ENCODE measurements around the gene TUBB1.
"Not testable (repeated sequence)": the region's sequence is repeated elsewhere in the genome, so short reads cannot be mapped to it uniquely, and the experiment has no call there.

TUBB1 gene

GRCh38 chr20:59032023-59032712 lies 12.9 kb downstream of the TUBB1 start, which contains the start of gene ATP5F1E:
Gene ATP5F1E (minus strand): TSS chr20:59032335. CDS start chr20:59032251, 84 bp downstream.
- Mint-ChIP-seq H3K4me1 (ENCODE audit: low read depth) (peaks cover 74% of the 10 kb centered on the region), H3K36me3 (ENCODE audit: low read depth) (peaks cover 84% of the 10 kb centered on the region)

GRCh38 chr20:59032713-59033059 lies 13.5 kb downstream of the TUBB1 start:
- peaks cover 84% of the 10 kb centered on the region for H3K36me3 Mint-ChIP-seq (ENCODE audit: low read depth)
- H3K27ac Mint-ChIP-seq = peak overlapping the region; percentile 95
- peaks cover 74% of the 10 kb centered on the region for H3K4me1 Mint-ChIP-seq (ENCODE audit: low read depth)
- peak overlapping the region; percentile 87 for H3K4me3 Mint-ChIP-seq
- no peaks in the 10 kb centered on the region for H3K9me3 Mint-ChIP-seq
- H3K27me3 Mint-ChIP-seq = no peaks in the 10 kb centered on the region

More at GRCh38 chr20:59032023-59032712, 12.9 kb downstream of the TUBB1 start, which contains the start of gene ATP5F1E:
- no peaks in the 10 kb centered on the region for H3K27me3 Mint-ChIP-seq
- H3K4me3 Mint-ChIP-seq = peak within 1 kb of the TSS; percentile 89
- H3K9me3 Mint-ChIP-seq = no peaks in the 10 kb centered on the region
- H3K27ac Mint-ChIP-seq = peak within 1 kb of the TSS; percentile 95

GRCh38 chr20:59033093-59033492 lies 13.9 kb downstream of the TUBB1 start:
- peaks cover 84% of the 10 kb centered on the region for H3K36me3 Mint-ChIP-seq (ENCODE audit: low read depth)
- H3K4me3 Mint-ChIP-seq = peak overlapping the region; percentile 87
- H3K4me1 Mint-ChIP-seq (ENCODE audit: low read depth) = peaks cover 74% of the 10 kb centered on the region
- no peaks in the 10 kb centered on the region for H3K9me3 Mint-ChIP-seq
- H3K27me3 Mint-ChIP-seq = no peaks in the 10 kb centered on the region
- peak overlapping the region; percentile 95 for H3K27ac Mint-ChIP-seq

- Mint-ChIP-seq H3K9me3 (no peaks in the 10 kb centered on the region), H3K27ac (no peak overlapping the region), H3K4me1 (ENCODE audit: low read depth) (peaks cover 73% of the 10 kb centered on the region), H3K36me3 (ENCODE audit: low read depth) (peaks cover 86% of the 10 kb centered on the region), H3K4me3 (no peak overlapping the region), H3K27me3 (no peaks in the 10 kb centered on the region)
These were observed 14.5 kb downstream of the TUBB1 start for GRCh38 chr20:59033616-59034165.

GRCh38 chr20:59035381-59035780 lies 16.2 kb downstream of the TUBB1 start:
- peaks cover 73% of the 10 kb centered on the region for H3K4me1 Mint-ChIP-seq (ENCODE audit: low read depth)
- H3K27ac Mint-ChIP-seq = peak overlapping the region; percentile 9

GRCh38 chr20:59037386-59037785 lies 18.2 kb downstream of the TUBB1 start:
- Mint-ChIP-seq H3K4me3 (no peak overlapping the region), H3K36me3 (ENCODE audit: low read depth) (peaks cover 84% of the 10 kb centered on the region), H3K27ac (no peak overlapping the region), H3K27me3 (no peaks in the 10 kb centered on the region), H3K4me1 (ENCODE audit: low read depth) (peaks cover 76% of the 10 kb centered on the region), H3K9me3 (no peaks in the 10 kb centered on the region)

More at GRCh38 chr20:59035381-59035780, 16.2 kb downstream of the TUBB1 start:
- Mint-ChIP-seq H3K36me3 (ENCODE audit: low read depth) (peaks cover 85% of the 10 kb centered on the region), H3K27me3 (no peaks in the 10 kb centered on the region), H3K9me3 (no peaks in the 10 kb centered on the region), H3K4me3 (no peak overlapping the region)

- Mint-ChIP-seq H3K36me3 (ENCODE audit: low read depth) (peaks cover 71% of the 10 kb centered on the region), H3K4me1 (ENCODE audit: low read depth) (peaks cover 74% of the 10 kb centered on the region), H3K27me3 (no peaks in the 10 kb centered on the region), H3K27ac (peak overlapping the region; percentile 83), H3K9me3 (no peaks in the 10 kb centered on the region), H3K4me3 (peak overlapping the region; percentile 95)
These were observed 20.0 kb downstream of the TUBB1 start for GRCh38 chr20:59039233-59039632.

- Mint-ChIP-seq H3K27me3 (no peaks in the 10 kb centered on the region), H3K27ac (peak overlapping the region; percentile 85), H3K4me3 (peak overlapping the region; percentile 95), H3K4me1 (ENCODE audit: low read depth) (peaks cover 77% of the 10 kb centered on the region), H3K36me3 (ENCODE audit: low read depth) (peaks cover 57% of the 10 kb centered on the region), H3K9me3 (no peaks in the 10 kb centered on the region)
These were observed 21.4 kb downstream of the TUBB1 start for GRCh38 chr20:59040667-59041066.

- Mint-ChIP-seq H3K4me3 (peak overlapping the region; percentile 95), H3K4me1 (ENCODE audit: low read depth) (peaks cover 74% of the 10 kb centered on the region), H3K27ac (peak overlapping the region; percentile 85), H3K36me3 (ENCODE audit: low read depth) (peaks cover 48% of the 10 kb centered on the region)
- H3K9me3 Mint-ChIP-seq, H3K27me3 Mint-ChIP-seq: not testable (repeated sequence)
These were observed 22.3 kb downstream of the TUBB1 start for GRCh38 chr20:59041487-59041886.

- Mint-ChIP-seq H3K36me3 (ENCODE audit: low read depth) (peaks cover 40% of the 10 kb centered on the region), H3K4me1 (ENCODE audit: low read depth) (peaks cover 72% of the 10 kb centered on the region), H3K27ac (peak within 1 kb of the TSS; percentile 94), H3K27me3 (no peaks in the 10 kb centered on the region), H3K9me3 (no peaks in the 10 kb centered on the region), H3K4me3 (peak within 1 kb of the TSS; percentile 95)
These were observed 23.0 kb downstream of the TUBB1 start, which contains the start of gene PRELID3B for GRCh38 chr20:59042151-59042795. Gene PRELID3B (minus strand): TSS chr20:59042786. CDS start chr20:59042730, 56 bp downstream.

GRCh38 chr20:59042796-59043631 lies 23.8 kb downstream of the TUBB1 start:
- Mint-ChIP-seq H3K9me3 (no peaks in the 10 kb centered on the region), H3K4me3 (peak overlapping the region; percentile 95), H3K4me1 (ENCODE audit: low read depth) (peaks cover 71% of the 10 kb centered on the region), H3K27ac (peak overlapping the region; percentile 94), H3K27me3 (no peaks in the 10 kb centered on the region), H3K36me3 (ENCODE audit: low read depth) (peaks cover 33% of the 10 kb centered on the region)

GRCh38 chr20:59043698-59044097 lies 24.5 kb downstream of the TUBB1 start:
- Mint-ChIP-seq H3K27ac (peak overlapping the region; percentile 69), H3K9me3 (no peaks in the 10 kb centered on the region), H3K4me3 (peak overlapping the region; percentile 75), H3K27me3 (no peaks in the 10 kb centered on the region), H3K36me3 (ENCODE audit: low read depth) (peaks cover 26% of the 10 kb centered on the region), H3K4me1 (ENCODE audit: low read depth) (peaks cover 72% of the 10 kb centered on the region)

GRCh38 chr20:59044295-59044694 lies 25.1 kb downstream of the TUBB1 start:
- Mint-ChIP-seq H3K4me1 (ENCODE audit: low read depth) (peaks cover 67% of the 10 kb centered on the region), H3K4me3 (no peak overlapping the region)

GRCh38 chr20:59044796-59045195 lies 25.6 kb downstream of the TUBB1 start:
- Mint-ChIP-seq H3K4me3 (no peak overlapping the region), H3K27ac (no peak overlapping the region), H3K4me1 (ENCODE audit: low read depth) (peaks cover 62% of the 10 kb centered on the region), H3K9me3 (no peaks in the 10 kb centered on the region), H3K27me3 (peaks cover 3% of the 10 kb centered on the region), H3K36me3 (ENCODE audit: low read depth) (peaks cover 16% of the 10 kb centered on the region)

More at GRCh38 chr20:59044295-59044694, 25.1 kb downstream of the TUBB1 start:
- no peaks in the 10 kb centered on the region for H3K9me3 Mint-ChIP-seq
- peaks cover 1% of the 10 kb centered on the region for H3K27me3 Mint-ChIP-seq
- peak overlapping the region; percentile 69 for H3K27ac Mint-ChIP-seq
- H3K36me3 Mint-ChIP-seq (ENCODE audit: low read depth) = peaks cover 21% of the 10 kb centered on the region
